GM23338 (cell line): ENCODE measurements around the gene SEC14L3. TPM values are rescaled to one million over a fixed set of nuclear protein-coding genes. Genes with fewer than 3 reads are reported as not detected.

Experiments
- ATAC-seq: fragments of 200-7000 bp; cut with Tn5 transposase; 3 replicates; pipeline ENCODE4 v1.9.1; 2020
- DNase-seq: peaks from one replicate; pipeline ENCODE4 v3.0.0-alpha.2; 2015; ENCODE audit warnings: low spot score
- H2AFZ ChIP-seq: fragments of 200-600 bp; sonication (generic); 2 replicates; pipeline ENCODE4 v1.8.0; 2016; ENCODE audit warnings: antibody characterized with exemption, mild to moderate bottlenecking, moderate library complexity
- H3F3A ChIP-seq: fragments of 200-600 bp; sonication (generic); replicated peaks from 2 replicates; pipeline ENCODE4 v1.8.0; 2017; ENCODE audit warnings: antibody characterized with exemption, mixed run types, low read depth
- H3K27ac ChIP-seq: fragments of 200-600 bp; sonication (generic); 2 replicates; pipeline ENCODE4 v1.6.1; 2016; ENCODE audit warnings: low read depth
- H3K27me3 ChIP-seq: fragments of 200-600 bp; sonication (generic); 2 replicates; pipeline ENCODE4 v1.8.0; 2016; ENCODE audit warnings: mild to moderate bottlenecking, mixed run types, moderate library complexity; ENCODE audit not compliant: insufficient read depth
- H3K36me3 ChIP-seq: fragments of 200-600 bp; sonication (generic); 2 replicates; pipeline ENCODE4 v1.8.0; 2016; ENCODE audit warnings: mild to moderate bottlenecking; ENCODE audit not compliant: insufficient read depth
- H3K4me1 ChIP-seq: fragments of 200-600 bp; sonication (generic); 2 replicates; pipeline ENCODE4 v1.8.0; 2016; ENCODE audit warnings: mild to moderate bottlenecking, moderate library complexity; ENCODE audit not compliant: insufficient read depth
- H3K4me2 ChIP-seq: fragments of 200-600 bp; sonication (generic); 2 replicates; pipeline ENCODE4 v1.7.1; 2017; ENCODE audit warnings: mixed run types
- H3K4me3 ChIP-seq: fragments of 200-600 bp; sonication (generic); 2 replicates; pipeline ENCODE4 v1.6.1; 2016; ENCODE audit warnings: mixed run types
- H3K79me2 ChIP-seq: fragments of 200-600 bp; sonication (generic); replicated peaks from 2 replicates; pipeline ENCODE4 v1.8.0; 2017; ENCODE audit warnings: mild to moderate bottlenecking; ENCODE audit not compliant: insufficient read depth
- H3K9me2 ChIP-seq: fragments of 200-600 bp; sonication (generic); 2 replicates; pipeline ENCODE4 v1.8.0; 2017; ENCODE audit not compliant: insufficient read depth
- H4K20me1 ChIP-seq: fragments of 200-600 bp; sonication (generic); replicated peaks from 2 replicates; pipeline ENCODE4 v1.8.0; 2017; ENCODE audit warnings: mild to moderate bottlenecking; ENCODE audit not compliant: insufficient read depth
- H3K27ac Mint-ChIP-seq: 2 replicates; pipeline ENCODE4 v1.8.0; 2020; ENCODE audit warnings: inconsistent platforms, mild to moderate bottlenecking, moderate library complexity, mixed read lengths
- H3K27me3 Mint-ChIP-seq: 3 replicates; pipeline ENCODE4 v1.8.0; 2022; ENCODE audit warnings: low read depth, mild to moderate bottlenecking, moderate library complexity, mixed read lengths, inconsistent platforms; ENCODE audit not compliant: insufficient read depth, poor library complexity
- H3K36me3 Mint-ChIP-seq: 3 replicates; pipeline ENCODE4 v1.8.0; 2021; ENCODE audit warnings: low read depth, mild to moderate bottlenecking, inconsistent platforms, moderate library complexity, mixed read lengths
- H3K4me1 Mint-ChIP-seq: 3 replicates; pipeline ENCODE4 v1.8.0; 2020; ENCODE audit warnings: mild to moderate bottlenecking, inconsistent platforms, mixed read lengths
- H3K4me3 Mint-ChIP-seq: 3 replicates; pipeline ENCODE4 v1.8.0; 2021; ENCODE audit warnings: moderate library complexity, mild to moderate bottlenecking, inconsistent platforms, mixed read lengths
- H3K9me3 Mint-ChIP-seq: 3 replicates; pipeline ENCODE4 v1.8.0; 2020; ENCODE audit warnings: moderate library complexity, mild to moderate bottlenecking, inconsistent platforms, mixed read lengths
- CREB1 ChIP-seq: fragments of 250-450 bp; sonication (Bioruptor Pico); IDR thresholded peaks from 2 replicates; pipeline ENCODE4 v1.5.0; 2020; ENCODE audit warnings: low read depth, mild to moderate bottlenecking, moderate library complexity
- POLR2AphosphoS5 ChIP-seq: IDR thresholded peaks from 2 replicates; pipeline ENCODE4 v1.6.1; 2016; ENCODE audit warnings: antibody characterized with exemption, low read depth
- ZNF114 ChIP-seq: fragments of 250-450 bp; sonication (Bioruptor Pico); IDR thresholded peaks from 2 replicates; pipeline ENCODE4 v1.5.0; 2020; ENCODE audit warnings: mild to moderate bottlenecking, moderate library complexity
- ZNF331 ChIP-seq: fragments of 250-450 bp; sonication (Bioruptor Pico); IDR thresholded peaks from 2 replicates; pipeline ENCODE4 v1.5.0; 2020; ENCODE audit warnings: low read depth, mild to moderate bottlenecking, moderate library complexity
- ZNF462 ChIP-seq: fragments of 250-450 bp; sonication (Bioruptor Pico); IDR thresholded peaks from 2 replicates; pipeline ENCODE4 v1.5.0; 2020; ENCODE audit warnings: mild to moderate bottlenecking, moderate library complexity
- polyA plus RNA-seq: library from polyadenylated mRNA; unstranded; fragments of >200 nt; fragmentation: Nextera tagmentation; extraction: Ambion mirVana; gene quantifications from 2 replicates; pipeline ENCODE4 v1.2.1, GENCODE V29; 2016
- total RNA-seq: library from RNA; depleted of rRNA; stranded (reverse); fragments of >200 nt; shearing (Covaris generic); gene quantifications from 2 replicates; pipeline ENCODE4 v1.2.3, GENCODE V29; 2014

Gene SEC14L3
- total and polyA plus RNA-seq, 2 experiments from 2014 or later, result not detected

GRCh38 chr22:30503551-30503950 lies 31.7 kb upstream of the SEC14L3 start:
- Histone ChIP-seq H3K9me2 (no peaks in the 10 kb centered on the region), H3K4me2 (no peak overlapping the region), H3K4me1 (no peaks in the 10 kb centered on the region), H4K20me1 (no peaks in the 10 kb centered on the region), H3K79me2 (no peaks in the 10 kb centered on the region), H3K4me3 (no peak overlapping the region), H3K27me3 (0 out of 2 replicates have a peak, but pooled peaks cover 6% of the 10 kb centered on the region), H3K36me3 (no peaks in the 10 kb centered on the region), H2AFZ (no peak overlapping the region), H3K27ac (no peak overlapping the region), H3F3A (no peaks in the 10 kb centered on the region)
- no peak for ATAC-seq
- no peak for DNase-seq
- no peak overlapping the region for H3K27ac Mint-ChIP-seq
- no peak for TF ChIP-seq POLR2AphosphoS5
- no peak for TF ChIP-seq CREB1 (CRISPR knock-in tag)
- no peaks in the 10 kb centered on the region for H3K36me3 Mint-ChIP-seq
- H3K9me3 Mint-ChIP-seq, result no peaks in the 10 kb centered on the region
- H3K4me3 Mint-ChIP-seq, result no peak overlapping the region
- no peaks in the 10 kb centered on the region for H3K4me1 Mint-ChIP-seq
- H3K27me3 Mint-ChIP-seq, result peaks cover 9% of the 10 kb centered on the region

DNA sequence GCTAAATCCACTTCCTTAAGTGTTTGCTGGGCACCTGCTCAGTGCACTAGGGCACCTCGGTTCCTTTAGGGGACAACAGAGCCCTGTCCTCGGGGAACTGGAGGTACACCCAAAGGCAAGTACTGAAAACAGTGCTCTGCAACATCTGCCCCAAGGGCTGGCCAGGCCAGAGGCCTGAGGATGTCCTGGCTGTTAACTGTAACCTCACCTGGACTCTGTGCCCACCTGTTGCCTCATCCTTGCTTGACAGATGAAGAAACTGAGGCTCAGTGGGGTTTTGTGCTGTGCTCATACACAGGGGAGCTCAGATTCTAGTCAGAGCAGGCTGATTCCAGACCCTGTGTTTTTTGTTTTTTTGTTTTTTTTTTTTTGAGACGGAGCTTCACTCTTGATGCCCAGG lies 31.1 kb upstream of the SEC14L3 start:
- H3K79me2 ChIP-seq, result no peaks in the 10 kb centered on the region
- Mint-ChIP-seq H3K4me3 (no peak overlapping the region), H3K9me3 (no peaks in the 10 kb centered on the region), H3K4me1 (no peaks in the 10 kb centered on the region), H3K27me3 (peaks cover 9% of the 10 kb centered on the region), H3K27ac (no peak overlapping the region), H3K36me3 (no peaks in the 10 kb centered on the region)
- TF ChIP-seq ZNF114 (CRISPR knock-in tag) (no peak), POLR2AphosphoS5 (no peak), ZNF462 (CRISPR knock-in tag) (no peak), ZNF331 (CRISPR knock-in tag) (no peak)
- no peaks in the 10 kb centered on the region for H3K4me1 ChIP-seq
- no peak overlapping the region for H2AFZ ChIP-seq
- H3K4me2 ChIP-seq, result no peak overlapping the region
- no peaks in the 10 kb centered on the region for H3K36me3 ChIP-seq
- no peak overlapping the region for H3K27ac ChIP-seq
- DNase-seq (no peak), ATAC-seq (no peak)
- H3K4me3 ChIP-seq, result no peak overlapping the region
- no peaks in the 10 kb centered on the region for H3F3A ChIP-seq
- H3K9me2 ChIP-seq, result no peaks in the 10 kb centered on the region
- H4K20me1 ChIP-seq, result no peaks in the 10 kb centered on the region
- H3K27me3 ChIP-seq, result 0 out of 2 replicates have a peak, but pooled peaks cover 6% of the 10 kb centered on the region
